Heart right ventricle (tissue), 16 donors: ENCODE results near the gene GP1BA. TPM values are rescaled to one million over a fixed set of nuclear protein-coding genes. Genes with fewer than 3 reads are reported as not detected.

Experiments
- ATAC-seq, 8 donors: fragments of 200-7000 bp; cut with Tn5 transposase; one replicate each; pipeline ENCODE4 v1.9.1; 2020; ENCODE audit warnings: mild to moderate bottlenecking in 8 of 8, moderate library complexity in 8 of 8, moderate number of reproducible peaks in 1 of 8
- DNase-seq, 2 donors: peaks; one replicate each; pipeline ENCODE4 v3.0.0-alpha.2; 2020
- H3K27ac ChIP-seq, 10 donors: fragments of 200-600 bp; sonication (generic) in 2 of 10; one replicate each; pipeline versions ENCODE4 v1.5.0 to v1.8.0; 2020 to 2022; ENCODE audit warnings: mild to moderate bottlenecking in 3 of 10
- H3K27me3 ChIP-seq, 7 donors: fragments of 200-600 bp; one replicate each; pipeline ENCODE4 v1.8.0; 2021 to 2022; ENCODE audit warnings: mild to moderate bottlenecking in 2 of 7
- H3K36me3 ChIP-seq, 9 donors: fragments of 200-600 bp; sonication (generic) in 1 of 9; one replicate each; pipeline versions ENCODE4 v1.5.0 to v1.8.0; 2020 to 2022; ENCODE audit warnings: mild to moderate bottlenecking in 2 of 9
- H3K4me1 ChIP-seq, 9 donors: fragments of 200-600 bp; sonication (generic) in 1 of 9; one replicate each; pipeline versions ENCODE4 v1.5.0 to v1.8.0; 2020 to 2022; ENCODE audit warnings: mild to moderate bottlenecking in 4 of 9
- H3K4me3 ChIP-seq, 10 donors: fragments of 200-600 bp; sonication (generic) in 2 of 10; one replicate each; pipeline versions ENCODE4 v1.5.0 to v1.8.0; 2020 to 2022; ENCODE audit warnings: mild to moderate bottlenecking in 7 of 10, moderate library complexity in 2 of 10
- H3K9me3 ChIP-seq, 11 donors: fragments of 200-600 bp in 10 of 11; sonication (generic) in 2 of 11; one replicate each; pipeline versions ENCODE4 v1.5.0 to v1.8.0; 2013 to 2022; ENCODE audit warnings: mild to moderate bottlenecking in 2 of 11, control low read depth in 1 of 11, moderate library complexity in 1 of 11
- WGBS, 2 donors: extraction: QIAGEN DNeasy Blood & Tissue Kit; methylation state at CpG; one replicate each; pipeline ENCODE4 v1.1.7; 2013; ENCODE audit warnings: inconsistent platforms in 1 of 2; 5-methylcytosine and 5-hydroxymethylcytosine counted together
- intact Hi-C, 10 donors: fragments of 100-400 bp; cut with DNase I; formaldehyde crosslinking; loops; one replicate each; pipeline versions ENCODE4 v1.11.1 to v1.14.2; 2022
- polyA plus RNA-seq, 2 donors: library from polyadenylated mRNA; stranded (reverse); fragments of 200-250 nt; gene quantifications; one replicate each; pipeline ENCODE4 v1.2.3, GENCODE V29; 2013
- total RNA-seq, 10 donors: library from RNA; stranded (reverse); fragmentation: NEBNext Ultra II Directional in 3 of 10; extraction: Animal tissue kit (Norgen Biotek cat#: 25700) in 3 of 10; gene quantifications; one replicate each; pipeline versions ENCODE4 v1.2.1 to v1.2.4, GENCODE V29; 2021 to 2023
- TF ChIP-seq, protein P1 (sequence below), 9 donors: fragments of 200-600 bp; sonication (generic) in 2 of 9; IDR thresholded peaks; one replicate each; pipeline versions ENCODE4 v1.5.0 to v1.8.0; 2021 to 2022; ENCODE audit warnings: antibody characterized with exemption in 9 of 9, mild to moderate bottlenecking in 5 of 9, moderate library complexity in 1 of 9
- donor health status: Arrhythmogenic right ventricular cardiomyopathy.
- donor health status: ischemic (EF 13 %, LVEDD 7.1; RV severe dilation, severe dysfunction).
- donor health status: healthy with polysubstance abuse.
- donor health status: DM: no; HTN: yes; CAD: no.
- donor health status: DM: no; HTN: no; CAD: no.
- donor health status: ischemic (EF 25% LVEDD 6.9; RV normal size, moderate dysfunction).
- donor health status: ischemic (EF 25% LVEDD 5.7; RV mildly dilated, moderate dysfunction).
- donor health status: healthy.
- donor health status: DM: yes; HTN: yes; CAD: no.
- donor health status: Ischemic cardiomyopathy.
- donor health status: ischemic (EF 35%, LVEDD 5.7; RV mildly dilated, moderate dysfunction).
- donor health status: nonischemic (EF 11% LVEDD 7.7; RV severe dilation, severe dysfunction).
- donor health status: DM: yes; HTN: yes; CAD: no.
- donor health status: PGD.
- donor health status: ischemic (EF 29% LVEDD 5.4; RV normal size, mild dysfunction).
- donor health status: nonischemic (EF 23%, LVEDD 6.1; RV moderate dilation, normal function).

The GP1BA gene
- total and polyA plus RNA-seq, 12 donors, result 0.04 to 0.53 (median 0.26) TPM; not detected in 5

- H3K4me1 ChIP-seq, result peaks cover 0 to 47% (median 32%) of the 10 kb centered on the region in 9 donors
- H3K27me3 ChIP-seq, result peaks cover 0 to 36% (median 21%) of the 10 kb centered on the region in 7 donors
- peaks cover 0 to 14% (median 6%) of the 10 kb centered on the region in 9 donors for H3K36me3 ChIP-seq
- ATAC-seq, result peak in 1 of 8 donors; percentile 2
- no peak for DNase-seq
- TF ChIP-seq, protein P1, sequence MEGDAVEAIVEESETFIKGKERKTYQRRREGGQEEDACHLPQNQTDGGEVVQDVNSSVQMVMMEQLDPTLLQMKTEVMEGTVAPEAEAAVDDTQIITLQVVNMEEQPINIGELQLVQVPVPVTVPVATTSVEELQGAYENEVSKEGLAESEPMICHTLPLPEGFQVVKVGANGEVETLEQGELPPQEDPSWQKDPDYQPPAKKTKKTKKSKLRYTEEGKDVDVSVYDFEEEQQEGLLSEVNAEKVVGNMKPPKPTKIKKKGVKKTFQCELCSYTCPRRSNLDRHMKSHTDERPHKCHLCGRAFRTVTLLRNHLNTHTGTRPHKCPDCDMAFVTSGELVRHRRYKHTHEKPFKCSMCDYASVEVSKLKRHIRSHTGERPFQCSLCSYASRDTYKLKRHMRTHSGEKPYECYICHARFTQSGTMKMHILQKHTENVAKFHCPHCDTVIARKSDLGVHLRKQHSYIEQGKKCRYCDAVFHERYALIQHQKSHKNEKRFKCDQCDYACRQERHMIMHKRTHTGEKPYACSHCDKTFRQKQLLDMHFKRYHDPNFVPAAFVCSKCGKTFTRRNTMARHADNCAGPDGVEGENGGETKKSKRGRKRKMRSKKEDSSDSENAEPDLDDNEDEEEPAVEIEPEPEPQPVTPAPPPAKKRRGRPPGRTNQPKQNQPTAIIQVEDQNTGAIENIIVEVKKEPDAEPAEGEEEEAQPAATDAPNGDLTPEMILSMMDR (IDR thresholded peaks at IDR 0.05), result no peak
- intact Hi-C loops, result loop anchor here in 2 of 10 donors (5.0 kb wide), 2 partner anchors 114 to 189 kb away; partner anchors contain the start of genes ARRB2 (in 1 of the 2), GLTPD2 (in 1 of the 2) and VMO1 (in 1 of the 2)
- WGBS, 2 donors, result 39 to 55% methylated on average over 37 of the region's 37 CpGs
- H3K4me3 ChIP-seq, result peak overlapping the region in 7 of 10 donors; percentile 49 to 63 (median 58)
- H3K9me3 ChIP-seq, result no peaks in the 10 kb centered on the region
- peak overlapping the region in 8 of 10 donors; percentile 33 to 75 (median 50) for H3K27ac ChIP-seq
These were observed 30.9 kb upstream of the GP1BA start for GRCh38 chr17:4901108-4901647.

GRCh38 chr17:4901648-4902344 is 30.3 kb upstream of the GP1BA start:
- Histone ChIP-seq H3K27me3 (peaks cover 0 to 36% (median 21%) of the 10 kb centered on the region in 7 donors), H3K36me3 (peaks cover 0 to 8% (median 2%) of the 10 kb centered on the region in 9 donors), H3K27ac (peak overlapping the region; percentile 25 to 75 (median 58)), H3K4me1 (peaks cover 0 to 47% (median 32%) of the 10 kb centered on the region in 9 donors), H3K9me3 (no peaks in the 10 kb centered on the region), H3K4me3 (peak overlapping the region in 7 of 10 donors; percentile 14 to 63 (median 57))
- DNase-seq, result peak; percentile 51 to 77
- WGBS, 2 donors, result 36 to 55% methylated on average over 48 of the region's 48 CpGs
- TF ChIP-seq, protein P1 (IDR thresholded peaks at IDR 0.05), result no peak
- ATAC-seq, result peak; percentile 21 to 78 (median 46)
- intact Hi-C loops, result loop anchor here in 3 of 10 donors (2.0 to 5.0 kb wide), 3 partner anchors 114 to 189 kb away; partner anchors contain the start of genes ARRB2 (in 1 of the 3), GLTPD2 (in 1 of the 3) and VMO1 (in 1 of the 3)

GRCh38 chr17:4902540-4902939 is 29.5 kb upstream of the GP1BA start:
- ATAC-seq (no peak), DNase-seq (no peak)
- 59 to 69% methylated on average over 8 of the region's 8 CpGs for WGBS, 2 donors
- H3K9me3 ChIP-seq, result no peaks in the 10 kb centered on the region
- intact Hi-C loops, result loop anchor here in 3 of 10 donors (2.0 to 5.0 kb wide), 3 partner anchors 115 to 190 kb away; partner anchors contain the start of genes ARRB2 (in 1 of the 3), GLTPD2 (in 1 of the 3) and VMO1 (in 1 of the 3)
- peaks cover 0 to 36% (median 21%) of the 10 kb centered on the region in 7 donors for H3K27me3 ChIP-seq
- peaks cover 0 to 47% (median 32%) of the 10 kb centered on the region in 9 donors for H3K4me1 ChIP-seq
- H3K27ac ChIP-seq, result peak overlapping the region in 7 of 10 donors; percentile 31 to 71 (median 60)
- TF ChIP-seq, protein P1 (IDR thresholded peaks at IDR 0.05), result no peak
- H3K36me3 ChIP-seq, result peaks cover 0 to under 1% (median 0%) of the 10 kb centered on the region in 9 donors
- H3K4me3 ChIP-seq, result no peak overlapping the region
